ENCODE data around the gene ACTN1.

ACTN1 gene

GRCh38 chr14:68964300-68965093 is 14.6 kb downstream of the ACTN1 start:
- TF ChIP-seq CTCF (IDR thresholded peaks at IDR 0.05; ENCODE audit: low read depth, low read length) = no peak
- no peaks in the 10 kb centered on the region for H3K9me3 ChIP-seq
- no peak for DNase-seq
- H3K36me3 ChIP-seq = peaks cover 8% of the 10 kb centered on the region; the same call in 1 of the 2 replicates
- no peak overlapping the region for H3K4me3 ChIP-seq (ENCODE audit: low read depth, low read length)
- H3K4me1 ChIP-seq = peaks cover 65% of the 10 kb centered on the region
- H3K27me3 ChIP-seq = no peaks in the 10 kb centered on the region

GRCh38 chr14:68962681-68963080 is 16.4 kb downstream of the ACTN1 start:
- no peaks in the 10 kb centered on the region for H3K27me3 ChIP-seq
- no peak for TF ChIP-seq CTCF (IDR thresholded peaks at IDR 0.05; ENCODE audit: low read depth, low read length)
- no peaks in the 10 kb centered on the region for H3K9me3 ChIP-seq
- peaks cover 47% of the 10 kb centered on the region for H3K4me1 ChIP-seq
- H3K4me3 ChIP-seq (ENCODE audit: low read depth, low read length) = no peak overlapping the region
- peaks cover 3% of the 10 kb centered on the region; the same call in 1 of the 2 replicates for H3K36me3 ChIP-seq
- no peak for DNase-seq

DNA sequence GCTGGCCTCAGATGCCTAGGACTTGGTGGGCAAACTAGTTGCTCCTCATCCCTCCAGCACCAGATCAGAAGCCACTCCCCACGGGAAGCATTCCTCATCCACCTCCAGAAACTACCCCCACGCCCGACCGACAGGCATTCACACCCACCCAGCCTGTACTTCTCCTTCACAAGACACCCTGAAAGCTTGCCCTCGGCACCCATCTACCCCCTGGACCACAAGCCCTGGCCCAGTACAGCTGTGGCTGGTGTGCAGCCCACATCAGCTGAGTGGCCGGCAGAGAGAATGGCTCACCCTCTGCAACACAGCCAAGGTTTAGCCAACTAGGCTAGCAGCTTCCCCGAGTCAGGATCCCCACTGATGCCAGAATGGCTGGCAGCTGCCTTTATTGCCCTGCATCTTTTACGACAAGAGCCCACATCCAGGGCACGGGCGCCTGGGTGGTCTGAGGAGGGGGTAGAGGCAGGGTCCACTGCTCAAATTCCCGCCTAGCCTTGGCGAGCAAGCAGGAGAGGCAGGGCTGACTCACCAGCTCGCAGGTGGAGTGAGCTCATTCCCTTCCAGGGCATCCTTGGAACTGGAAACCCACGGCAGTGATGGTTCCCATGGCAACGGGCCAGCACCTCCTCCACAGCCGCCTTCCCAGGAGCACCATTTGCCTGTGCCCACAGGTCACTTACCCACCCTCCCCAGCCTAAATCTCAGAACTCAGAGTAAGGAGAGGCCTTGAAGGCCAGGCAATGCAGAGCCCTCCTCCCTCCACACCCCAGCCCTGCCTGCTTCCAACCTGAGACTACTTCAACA is 17.1 kb downstream of the ACTN1 start:
- peak; percentile 85 for DNase-seq
- TF ChIP-seq CTCF (IDR thresholded peaks at IDR 0.05; ENCODE audit: low read depth, low read length) = no peak
- H3K4me1 ChIP-seq = peaks cover 40% of the 10 kb centered on the region

GRCh38 chr14:68961361-68961760 is 17.7 kb downstream of the ACTN1 start:
- H3K9me3 ChIP-seq = no peaks in the 10 kb centered on the region
- DNase-seq = no peak
- H3K4me3 ChIP-seq (ENCODE audit: low read depth, low read length) = no peak overlapping the region
- H3K36me3 ChIP-seq = peaks cover 3% of the 10 kb centered on the region; the same call in 1 of the 2 replicates
- H3K27me3 ChIP-seq = no peaks in the 10 kb centered on the region
- peaks cover 34% of the 10 kb centered on the region for H3K4me1 ChIP-seq
- TF ChIP-seq CTCF (IDR thresholded peaks at IDR 0.05; ENCODE audit: low read depth, low read length) = no peak

More for the DNA sequence above, 17.1 kb downstream of the ACTN1 start:
- H3K27me3 ChIP-seq = no peaks in the 10 kb centered on the region
- H3K4me3 ChIP-seq (ENCODE audit: low read depth, low read length) = no peak overlapping the region
- no peaks in the 10 kb centered on the region for H3K9me3 ChIP-seq
- peaks cover 3% of the 10 kb centered on the region; the same call in 1 of the 2 replicates for H3K36me3 ChIP-seq

DNA sequence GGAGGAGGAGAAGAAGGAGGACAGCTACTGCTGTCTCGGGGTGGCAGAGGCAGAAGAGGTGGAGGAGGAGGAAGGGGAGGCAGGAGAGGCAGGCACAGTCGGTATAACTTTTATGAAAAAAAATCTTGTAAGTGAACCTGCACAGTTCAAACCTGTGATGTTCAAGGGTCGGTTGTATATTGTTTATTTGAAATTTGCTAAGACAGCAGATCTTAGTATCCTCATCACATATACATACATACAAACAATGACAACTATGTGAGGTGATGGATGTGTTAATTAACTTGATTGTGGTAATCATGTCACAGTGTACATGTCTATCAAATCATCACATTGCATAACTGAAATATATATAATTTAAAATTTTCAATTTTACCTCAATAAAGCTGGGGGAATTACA is 19.0 kb downstream of the ACTN1 start:
- no peaks in the 10 kb centered on the region for H3K27me3 ChIP-seq
- no peak for TF ChIP-seq CTCF (IDR thresholded peaks at IDR 0.05; ENCODE audit: low read depth, low read length)
- DNase-seq = no peak
- H3K4me1 ChIP-seq = peaks cover 21% of the 10 kb centered on the region
- no peaks in the 10 kb centered on the region for H3K9me3 ChIP-seq
- no peak overlapping the region for H3K4me3 ChIP-seq (ENCODE audit: low read depth, low read length)
- peaks cover 3% of the 10 kb centered on the region; the same call in 1 of the 2 replicates for H3K36me3 ChIP-seq

Measured in BE2C (cell line).